DOHH2 (cell line): ENCODE data around the gene RHCG.

ENCODE experiments used
- H3F3A ChIP-seq: fragments of 200-600 bp; sonication (generic), shearing (Covaris generic); 2 replicates; pipeline ENCODE4 v1.6.0; 2016; ENCODE audit warnings: antibody characterized with exemption, mild to moderate bottlenecking; ENCODE audit not compliant: control insufficient read depth, insufficient read depth
- H3K27ac ChIP-seq: fragments of 200-600 bp; sonication (generic); 2 replicates; pipeline ENCODE4 v1.5.1; 2014; ENCODE audit warnings: low read depth, mild to moderate bottlenecking, low read length, moderate library complexity
- H3K27me3 ChIP-seq: fragments of 200-600 bp; sonication (generic); 2 replicates; pipeline ENCODE4 v1.6.1; 2014; ENCODE audit warnings: mild to moderate bottlenecking, low read length, mixed read lengths; ENCODE audit not compliant: control insufficient read depth
- H3K36me3 ChIP-seq: fragments of 200-600 bp; sonication (generic); 2 replicates; pipeline ENCODE4 v1.6.1; 2014; ENCODE audit warnings: mild to moderate bottlenecking, low read length, moderate library complexity, mixed read lengths; ENCODE audit not compliant: control insufficient read depth
- H3K4me1 ChIP-seq: fragments of 200-600 bp; sonication (generic); 2 replicates; pipeline ENCODE4 v1.6.1; 2014; ENCODE audit warnings: mild to moderate bottlenecking, low read length, mixed read lengths; ENCODE audit not compliant: control insufficient read depth
- H3K4me2 ChIP-seq: fragments of 200-600 bp; sonication (generic); 2 replicates; pipeline ENCODE4 v1.6.0; 2014; ENCODE audit warnings: mild to moderate bottlenecking, low read length, moderate library complexity
- H3K4me3 ChIP-seq: fragments of 200-600 bp; sonication (generic); 2 replicates; pipeline ENCODE4 v1.5.1; 2014; ENCODE audit warnings: mild to moderate bottlenecking, low read length, mixed read lengths
- H3K79me2 ChIP-seq: fragments of 200-600 bp; sonication (generic); 2 replicates; pipeline ENCODE4 v1.6.1; 2014; ENCODE audit warnings: mild to moderate bottlenecking, low read length, mixed read lengths; ENCODE audit not compliant: control insufficient read depth
- H3K9me2 ChIP-seq: fragments of 200-600 bp; sonication (generic); replicated peaks from 2 replicates; pipeline ENCODE4 v1.6.1; 2014; ENCODE audit warnings: mild to moderate bottlenecking, low read length, mixed read lengths; ENCODE audit not compliant: control insufficient read depth
- H3K9me3 ChIP-seq: fragments of 200-600 bp; sonication (generic); 2 replicates; pipeline ENCODE4 v1.6.1; 2014; ENCODE audit warnings: antibody characterized with exemption, low read length, mixed read lengths; ENCODE audit not compliant: control insufficient read depth, insufficient read depth
- H4K20me1 ChIP-seq: fragments of 200-600 bp; sonication (generic); 2 replicates; pipeline ENCODE4 v1.6.0; 2014; ENCODE audit warnings: low read depth, mild to moderate bottlenecking, antibody characterized with exemption, low read length, moderate library complexity; ENCODE audit not compliant: control insufficient read depth, insufficient read depth
- EZH2phosphoT487 ChIP-seq: fragments of 200-600 bp; sonication (generic); IDR thresholded peaks from 2 replicates; pipeline ENCODE4 v1.6.1; 2017; ENCODE audit warnings: borderline replicate concordance, mild to moderate bottlenecking, antibody characterized with exemption, low read length, moderate library complexity, mixed read lengths
- TF ChIP-seq, protein P1 (sequence below): fragments of 200-600 bp; sonication (generic); IDR thresholded peaks from one replicate; pipeline ENCODE4 v1.5.1; 2014; ENCODE audit warnings: antibody characterized with exemption, mild to moderate bottlenecking, low read depth, low read length; ENCODE audit not compliant: poor library complexity, severe bottlenecking

RHCG gene

DNA sequence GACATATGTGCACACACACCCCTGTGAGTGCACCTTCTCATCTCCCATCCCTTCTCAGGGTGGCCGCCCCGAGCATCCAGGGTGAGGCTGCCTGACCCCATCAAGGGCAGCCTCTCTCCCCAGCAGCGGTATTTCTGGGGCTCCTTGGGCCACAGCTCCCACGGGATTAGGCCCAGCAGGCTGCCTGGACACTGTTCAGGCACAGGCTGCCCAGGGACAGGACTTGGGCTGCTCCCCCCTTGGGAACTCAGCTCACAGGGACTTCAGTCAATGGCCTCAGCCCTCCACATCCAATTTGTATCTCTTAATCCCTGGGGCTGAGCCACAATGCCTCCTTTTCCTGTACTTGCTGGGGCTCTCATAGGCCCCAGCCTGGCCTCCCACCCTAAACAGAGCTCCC is 35.0 kb downstream of the RHCG start:
- no peaks in the 10 kb centered on the region for H3K79me2 ChIP-seq
- H3K9me2 ChIP-seq: no peaks in the 10 kb centered on the region
- no peak overlapping the region for H3K4me3 ChIP-seq
- no peaks in the 10 kb centered on the region for H3F3A ChIP-seq
- no peak overlapping the region for H3K27ac ChIP-seq
- H4K20me1 ChIP-seq: no peaks in the 10 kb centered on the region
- peaks cover 3% of the 10 kb centered on the region for H3K27me3 ChIP-seq
- H3K4me1 ChIP-seq: peaks cover 7% of the 10 kb centered on the region
- TF ChIP-seq EZH2phosphoT487: no peak
- TF ChIP-seq, protein P1, sequence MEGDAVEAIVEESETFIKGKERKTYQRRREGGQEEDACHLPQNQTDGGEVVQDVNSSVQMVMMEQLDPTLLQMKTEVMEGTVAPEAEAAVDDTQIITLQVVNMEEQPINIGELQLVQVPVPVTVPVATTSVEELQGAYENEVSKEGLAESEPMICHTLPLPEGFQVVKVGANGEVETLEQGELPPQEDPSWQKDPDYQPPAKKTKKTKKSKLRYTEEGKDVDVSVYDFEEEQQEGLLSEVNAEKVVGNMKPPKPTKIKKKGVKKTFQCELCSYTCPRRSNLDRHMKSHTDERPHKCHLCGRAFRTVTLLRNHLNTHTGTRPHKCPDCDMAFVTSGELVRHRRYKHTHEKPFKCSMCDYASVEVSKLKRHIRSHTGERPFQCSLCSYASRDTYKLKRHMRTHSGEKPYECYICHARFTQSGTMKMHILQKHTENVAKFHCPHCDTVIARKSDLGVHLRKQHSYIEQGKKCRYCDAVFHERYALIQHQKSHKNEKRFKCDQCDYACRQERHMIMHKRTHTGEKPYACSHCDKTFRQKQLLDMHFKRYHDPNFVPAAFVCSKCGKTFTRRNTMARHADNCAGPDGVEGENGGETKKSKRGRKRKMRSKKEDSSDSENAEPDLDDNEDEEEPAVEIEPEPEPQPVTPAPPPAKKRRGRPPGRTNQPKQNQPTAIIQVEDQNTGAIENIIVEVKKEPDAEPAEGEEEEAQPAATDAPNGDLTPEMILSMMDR: no peak
- no peak overlapping the region for H3K4me2 ChIP-seq
- H3K9me3 ChIP-seq: peaks cover 10% of the 10 kb centered on the region
- H3K36me3 ChIP-seq: peaks cover 4% of the 10 kb centered on the region

DNA sequence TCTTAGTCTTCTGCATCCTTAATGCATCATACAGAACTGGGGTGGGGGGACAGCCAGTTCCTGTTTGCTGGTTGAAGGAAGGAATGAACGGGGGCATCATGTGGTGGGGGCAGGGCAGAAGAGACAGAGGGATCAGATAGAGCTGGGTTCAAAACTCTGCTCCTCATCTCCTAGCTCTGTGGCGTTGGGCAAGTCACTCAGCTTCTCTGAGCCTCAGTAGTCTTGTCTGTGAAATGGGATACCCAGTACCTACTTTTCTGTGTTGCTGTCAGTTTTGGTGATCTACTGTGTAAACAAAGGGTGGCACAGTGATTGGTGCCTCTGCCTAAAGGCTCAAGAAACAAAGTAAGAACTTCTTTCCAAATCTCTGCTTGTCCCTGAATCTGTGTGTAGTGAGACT is 36.3 kb downstream of the RHCG start:
- no peaks in the 10 kb centered on the region for H3F3A ChIP-seq
- H3K27ac ChIP-seq: no peak overlapping the region
- no peaks in the 10 kb centered on the region for H3K79me2 ChIP-seq
- no peaks in the 10 kb centered on the region for H4K20me1 ChIP-seq
- no peak overlapping the region for H3K4me2 ChIP-seq
- peaks cover 4% of the 10 kb centered on the region for H3K36me3 ChIP-seq
- H3K4me3 ChIP-seq: no peak overlapping the region
- H3K4me1 ChIP-seq: peaks cover 7% of the 10 kb centered on the region
- H3K9me2 ChIP-seq: no peaks in the 10 kb centered on the region
- H3K27me3 ChIP-seq: peaks cover 3% of the 10 kb centered on the region; the same call in 1 of the 2 replicates
- peaks cover 11% of the 10 kb centered on the region for H3K9me3 ChIP-seq
- TF ChIP-seq, protein P1: no peak
- TF ChIP-seq EZH2phosphoT487: no peak

DNA sequence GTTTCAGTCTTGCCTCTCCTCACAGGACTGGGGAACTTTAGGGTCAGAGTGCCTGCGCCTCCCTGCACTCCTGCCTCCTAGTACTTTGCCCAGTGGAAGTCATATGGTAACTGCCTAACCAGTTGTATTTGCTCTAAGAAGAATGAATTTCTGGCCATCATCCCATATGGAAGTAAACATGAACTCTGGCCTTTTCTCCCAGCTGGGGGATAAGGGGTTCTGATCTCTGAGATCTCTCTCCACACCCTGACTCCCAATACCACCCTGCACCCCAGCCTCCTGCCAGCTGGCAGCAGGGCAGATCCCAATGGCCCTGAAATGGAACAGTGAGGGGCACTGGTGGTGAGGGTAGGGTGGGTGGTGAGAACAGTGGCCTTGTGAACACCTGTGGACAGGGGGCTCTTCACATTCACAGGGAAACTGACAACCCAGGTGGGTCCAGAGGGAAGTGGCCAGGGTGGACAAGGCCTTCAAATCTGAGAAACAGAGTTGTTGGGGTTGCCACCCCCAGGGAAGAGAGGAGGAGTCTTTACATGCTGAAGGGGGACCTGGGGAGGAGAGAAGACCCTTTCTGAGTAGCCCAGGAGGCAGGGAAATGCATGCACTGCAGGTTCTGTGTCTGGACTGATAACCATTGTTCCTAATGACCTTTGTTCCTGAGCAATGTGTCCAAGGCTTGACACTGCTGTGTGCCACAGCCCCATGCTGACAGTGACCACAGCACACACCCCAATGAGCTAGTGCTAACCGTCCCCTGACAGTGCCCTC is 36.9 kb downstream of the RHCG start:
- Histone ChIP-seq H3F3A (no peaks in the 10 kb centered on the region), H3K4me2 (no peak overlapping the region)
- no peak for TF ChIP-seq EZH2phosphoT487
- TF ChIP-seq, protein P1: no peak

More for the DNA sequence above, 36.9 kb downstream of the RHCG start:
- peaks cover 3% of the 10 kb centered on the region; the same call in 1 of the 2 replicates for H3K27me3 ChIP-seq
- H3K36me3 ChIP-seq: peaks cover 4% of the 10 kb centered on the region
- H3K4me1 ChIP-seq: peaks cover 7% of the 10 kb centered on the region
- H3K27ac ChIP-seq: no peak overlapping the region
- no peak overlapping the region for H3K4me3 ChIP-seq
- H4K20me1 ChIP-seq: no peaks in the 10 kb centered on the region
- H3K9me2 ChIP-seq: no peaks in the 10 kb centered on the region
- peaks cover 11% of the 10 kb centered on the region for H3K9me3 ChIP-seq
- H3K79me2 ChIP-seq: no peaks in the 10 kb centered on the region
